ENCODE results near the gene C22orf39. TPM values are rescaled to one million over a fixed set of nuclear protein-coding genes. Genes with fewer than 3 reads are reported as not detected.

C22orf39 gene
- total and polyA plus RNA-seq, 2 donors (not counting 1 experiment from before 2014, with no cell fraction given): 37.7 to 47.2 TPM

DNA sequence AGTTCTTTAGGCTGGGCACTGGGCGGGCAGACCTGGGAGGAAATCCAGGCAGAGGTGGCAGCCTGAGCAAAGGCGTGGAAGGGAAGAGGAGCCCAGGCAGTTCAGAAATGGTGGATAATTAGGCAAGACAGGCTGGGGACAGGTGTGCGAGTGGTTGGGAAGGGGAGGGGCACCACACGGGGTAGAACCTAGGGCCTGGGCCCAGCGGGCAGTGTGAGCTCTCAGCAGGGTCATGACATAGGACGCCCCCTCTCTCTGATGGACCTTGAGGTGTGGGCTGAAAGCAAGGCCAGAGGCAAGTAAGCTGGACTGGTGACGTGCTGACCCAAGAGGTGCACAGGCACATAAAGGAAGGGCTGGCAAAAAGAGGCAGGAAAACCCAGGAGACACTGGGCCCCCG, 24.7 kb upstream of the C22orf39 start:
- H3K9me3 Mint-ChIP-seq (ENCODE audit: insufficient read depth): no peaks in the 10 kb centered on the region
- peaks cover 35% of the 10 kb centered on the region for H4K20me1 ChIP-seq (ENCODE audit: control insufficient read depth, insufficient read depth, low read length, poor library complexity, severe bottlenecking)
- intact Hi-C loops (cut with micrococcal nuclease): no loop called here
- peaks cover 6 to 79% of the 10 kb centered on the region in 2 experiments for H3K36me3 ChIP-seq (replicated peaks in 1 of 2; ENCODE audit: control extremely low read depth in 1 of 2, control insufficient read depth in 1 of 2, extremely low read depth in 1 of 2, insufficient read depth in 2 of 2, low read length in 1 of 2)
- no peak overlapping the region for H2AFZ ChIP-seq (ENCODE audit: insufficient read depth, low read depth, low read length, poor library complexity, severe bottlenecking)
- no peak overlapping the region for H3K4me3 Mint-ChIP-seq
- H3K9me3 ChIP-seq (ENCODE audit: control extremely low read depth in 1 of 3, control insufficient read depth in 2 of 3, insufficient read depth in 1 of 3, low read length in 2 of 3): no peaks in the 10 kb centered on the region
- no peak for DNase-seq
- H3K27ac Mint-ChIP-seq: no peak overlapping the region
- H3K27me3 Mint-ChIP-seq: no peaks in the 10 kb centered on the region
- no peak for TF ChIP-seq CTCF (IDR thresholded peaks at IDR 0.05)
- no peak for TF ChIP-seq EZH2 (IDR thresholded peaks at IDR 0.05; ENCODE audit: borderline replicate concordance, insufficient read depth, low read depth, low read length, poor library complexity, severe bottlenecking)
- H3K27ac ChIP-seq (ENCODE audit: low read length in 2 of 2): no peak overlapping the region
- no peak overlapping the region for H3K4me2 ChIP-seq (replicated peaks; ENCODE audit: low read depth, low read length, poor library complexity, severe bottlenecking)
- POLR2A ChIA-PET: no interaction called here
- H3K4me1 Mint-ChIP-seq: peaks cover 4% of the 10 kb centered on the region
- peaks cover under 1 to 2% of the 10 kb centered on the region in 2 donors for H3K4me1 ChIP-seq (ENCODE audit: control insufficient read depth in 2 of 2, insufficient read depth in 2 of 2, low read length in 2 of 2)
- no peak for ATAC-seq (ENCODE audit: low read depth)
- CTCF ChIA-PET: no interaction called here
- H3K9ac ChIP-seq (ENCODE audit: low read length): no peak overlapping the region
- no peak overlapping the region for H3K4me3 ChIP-seq (ENCODE audit: control extremely low read depth in 1 of 5, extremely low read depth in 1 of 5, insufficient read depth in 1 of 5, low read depth in 2 of 5, low read length in 4 of 5)
- H3K27me3 ChIP-seq (replicated peaks in 1 of 4; ENCODE audit: control extremely low read depth in 1 of 4, control insufficient read depth in 3 of 4, insufficient read depth in 4 of 4, low read length in 3 of 4): no peaks in the 10 kb centered on the region
- peaks cover 61% of the 10 kb centered on the region for H3K79me2 ChIP-seq (ENCODE audit: control insufficient read depth, insufficient read depth, low read length)
- 97% methylated on average over 8 of the region's 8 CpGs for WGBS (ENCODE audit: insufficient coverage)

DNA sequence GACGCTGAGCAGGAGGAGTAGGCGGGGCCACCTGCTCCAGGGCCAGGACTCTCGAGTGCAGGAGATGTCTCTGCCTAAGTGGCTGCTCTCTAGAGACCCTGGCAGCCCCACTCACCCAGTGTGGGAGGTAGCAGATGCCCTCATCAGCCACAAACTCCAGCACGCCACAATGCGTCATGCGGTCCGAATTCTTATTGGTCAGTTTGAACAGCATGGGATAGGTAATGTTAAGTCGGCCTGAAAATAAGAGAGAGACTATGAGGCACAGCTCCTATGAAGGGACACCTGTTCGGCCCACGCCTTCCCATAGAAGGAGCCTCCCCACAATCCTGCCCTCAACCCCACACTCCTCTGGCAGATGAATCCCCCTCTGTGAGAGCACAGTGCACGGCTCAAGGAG, 24.1 kb upstream of the C22orf39 start:
- no peak overlapping the region for H3K4me3 Mint-ChIP-seq
- H3K9me3 Mint-ChIP-seq (ENCODE audit: insufficient read depth): no peaks in the 10 kb centered on the region
- Histone ChIP-seq H2AFZ (ENCODE audit: insufficient read depth, low read depth, low read length, poor library complexity, severe bottlenecking) (no peak overlapping the region), H3K79me2 (ENCODE audit: control insufficient read depth, insufficient read depth, low read length) (peaks cover 57% of the 10 kb centered on the region), H3K27ac (ENCODE audit: low read length in 2 of 2) (no peak overlapping the region), H3K9me3 (ENCODE audit: control extremely low read depth in 1 of 3, control insufficient read depth in 2 of 3, insufficient read depth in 1 of 3, low read length in 2 of 3) (no peaks in the 10 kb centered on the region), H3K27me3 (replicated peaks in 1 of 4; ENCODE audit: control extremely low read depth in 1 of 4, control insufficient read depth in 3 of 4, insufficient read depth in 4 of 4, low read length in 3 of 4) (no peaks in the 10 kb centered on the region), H3K36me3 (replicated peaks in 1 of 2; ENCODE audit: control extremely low read depth in 1 of 2, control insufficient read depth in 1 of 2, extremely low read depth in 1 of 2, insufficient read depth in 2 of 2, low read length in 1 of 2) (peaks cover 6 to 85% of the 10 kb centered on the region in 2 experiments), H3K4me1 (ENCODE audit: control insufficient read depth in 2 of 2, insufficient read depth in 2 of 2, low read length in 2 of 2) (no peaks in the 10 kb centered on the region), H4K20me1 (ENCODE audit: control insufficient read depth, insufficient read depth, low read length, poor library complexity, severe bottlenecking) (peaks cover 35% of the 10 kb centered on the region), H3K4me2 (replicated peaks; ENCODE audit: low read depth, low read length, poor library complexity, severe bottlenecking) (no peak overlapping the region), H3K9ac (ENCODE audit: low read length) (no peak overlapping the region), H3K4me3 (ENCODE audit: control extremely low read depth in 1 of 5, extremely low read depth in 1 of 5, insufficient read depth in 1 of 5, low read depth in 2 of 5, low read length in 4 of 5) (no peak overlapping the region)
- ChIA-PET CTCF (no interaction called here), POLR2A (no interaction called here)
- intact Hi-C loops (cut with micrococcal nuclease): no loop called here
- no peak for DNase-seq
- no peaks in the 10 kb centered on the region for H3K27me3 Mint-ChIP-seq
- no peak for ATAC-seq (ENCODE audit: low read depth)
- H3K27ac Mint-ChIP-seq: no peak overlapping the region
- peaks cover 2% of the 10 kb centered on the region for H3K4me1 Mint-ChIP-seq
- TF ChIP-seq EZH2 (IDR thresholded peaks at IDR 0.05; ENCODE audit: borderline replicate concordance, insufficient read depth, low read depth, low read length, poor library complexity, severe bottlenecking) (no peak), CTCF (IDR thresholded peaks at IDR 0.05) (no peak)
- 98% methylated on average over 5 of the region's 11 CpGs for WGBS (ENCODE audit: insufficient coverage)

Data from B cell (primary cell).